NCI-H146 (cell line): ENCODE results near the gene RBMS3.

ENCODE experiments used
- DNase-seq: peaks from one replicate; lab custom pipeline; 2025; lab: John Stamatoyannopoulos, UW

RBMS3 gene

GRCh38 chr3:29949940-29950616 is 669.2 kb downstream of the RBMS3 start:
- no peak for DNase-seq

- no peak for DNase-seq
These were observed 671.6 kb downstream of the RBMS3 start for GRCh38 chr3:29952431-29952830.

- DNase-seq = no peak
These were observed 674.5 kb downstream of the RBMS3 start for GRCh38 chr3:29955413-29955812.

- DNase-seq = no peak
These were observed 677.9 kb downstream of the RBMS3 start for GRCh38 chr3:29958816-29959215.

- no peak for DNase-seq
These were observed 691.0 kb downstream of the RBMS3 start for GRCh38 chr3:29971895-29972294.

GRCh38 chr3:29972320-29972993 is 691.6 kb downstream of the RBMS3 start:
- DNase-seq = no peak

- DNase-seq = no peak
These were observed 692.9 kb downstream of the RBMS3 start for GRCh38 chr3:29973763-29974162.

- no peak for DNase-seq
These were observed 696.0 kb downstream of the RBMS3 start for GRCh38 chr3:29976871-29977270.

GRCh38 chr3:29977360-29977759 is 696.5 kb downstream of the RBMS3 start:
- DNase-seq = no peak

- no peak for DNase-seq
These were observed 697.2 kb downstream of the RBMS3 start for GRCh38 chr3:29978036-29978435.

- DNase-seq = no peak
These were observed 710.3 kb downstream of the RBMS3 start for GRCh38 chr3:29991198-29991597.

GRCh38 chr3:30002797-30003196 is 721.9 kb downstream of the RBMS3 start:
- DNase-seq = no peak

- DNase-seq = no peak
These were observed 722.9 kb downstream of the RBMS3 start for GRCh38 chr3:30003741-30004140.

GRCh38 chr3:30004481-30004880 is 723.6 kb downstream of the RBMS3 start:
- no peak for DNase-seq

- DNase-seq = no peak
These were observed 725.2 kb downstream of the RBMS3 start for GRCh38 chr3:30006111-30006510.

- DNase-seq = no peak
These were observed 726.8 kb downstream of the RBMS3 start for GRCh38 chr3:30007668-30008067.

GRCh38 chr3:30011237-30011803 is 730.4 kb downstream of the RBMS3 start:
- no peak for DNase-seq

GRCh38 chr3:30012941-30013543 is 732.2 kb downstream of the RBMS3 start:
- DNase-seq = peak; percentile 64

- no peak for DNase-seq
These were observed 737.0 kb downstream of the RBMS3 start for GRCh38 chr3:30017901-30018300.

GRCh38 chr3:30020380-30020779 is 739.5 kb downstream of the RBMS3 start:
- no peak for DNase-seq

GRCh38 chr3:30024466-30024865 is 743.6 kb downstream of the RBMS3 start:
- DNase-seq = no peak

GRCh38 chr3:30026851-30027250 is 746.0 kb downstream of the RBMS3 start:
- no peak for DNase-seq
